H1 (cell line): ENCODE results near the gene NRXN3. TPM values are rescaled to one million over a fixed set of nuclear protein-coding genes. Genes with fewer than 3 reads are reported as not detected.

Experiments used
- CTCF ChIA-PET: fragments of 300-600 bp; sonication (Branson Sonifier 250); formaldehyde crosslinking; loops from one replicate; lab custom pipeline; 2021; ENCODE audit not compliant: partially characterized antibody; lab: Charles Lee
- POLR2A ChIA-PET: fragments of 300-600 bp; sonication (Branson Sonifier 250); formaldehyde crosslinking; loops from one replicate; lab custom pipeline; 2021; ENCODE audit warnings: inconsistent platforms; ENCODE audit not compliant: partially characterized antibody; lab: Charles Lee
- DNase-seq, 2 experiments: peaks; one replicate each; pipeline versions ENCODE4 v3.0.0 to v3.0.0-alpha.2; 2010 to 2022; ENCODE audit warnings: low spot score in 2 of 2, low read depth in 1 of 2, mixed read lengths in 1 of 2
- FAIRE-seq: peaks from 2 replicates; lab custom pipeline; 2011; peaks lifted over from hg19 to GRCh38; lab: Jason Lieb, UNC
- H2AFZ ChIP-seq: 2 replicates; pipeline ENCODE4 v1.8.1; 2012; ENCODE audit warnings: low read length, inconsistent platforms
- H2AK5ac ChIP-seq: 2 replicates; pipeline ENCODE4 v1.6.1; 2013; ENCODE audit warnings: low read depth, low read length
- H2BK120ac ChIP-seq: replicated peaks from 2 replicates; pipeline ENCODE3; 2013; ENCODE audit warnings: low read depth, low read length, inconsistent platforms
- H2BK12ac ChIP-seq: 2 replicates; pipeline ENCODE4 v1.6.1; 2013; ENCODE audit warnings: low read depth, low read length
- H2BK15ac ChIP-seq: 2 replicates; pipeline ENCODE4 v1.6.1; 2013; ENCODE audit warnings: low read length
- H2BK20ac ChIP-seq: 2 replicates; pipeline ENCODE4 v1.6.1; 2013; ENCODE audit warnings: low read length
- H2BK5ac ChIP-seq: 2 replicates; pipeline ENCODE4 v1.6.1; 2013; ENCODE audit warnings: low read depth, low read length
- H3K14ac ChIP-seq: 2 replicates; pipeline ENCODE4 v1.6.1; 2013; ENCODE audit warnings: inconsistent platforms; ENCODE audit not compliant: insufficient read length
- H3K18ac ChIP-seq: 2 replicates; pipeline ENCODE4 v1.6.1; 2013; ENCODE audit warnings: low read length; ENCODE audit errors: extremely low read depth
- H3K23ac ChIP-seq: 2 replicates; pipeline ENCODE4 v1.6.1; 2013; ENCODE audit warnings: inconsistent platforms; ENCODE audit not compliant: insufficient read length
- H3K23me2 ChIP-seq: 2 replicates; pipeline ENCODE4 v1.6.1; 2013; ENCODE audit warnings: low read depth, low read length
- H3K27ac ChIP-seq: 2 replicates; pipeline ENCODE4 v1.6.1; 2011; ENCODE audit warnings: low read depth, low read length, inconsistent platforms
- H3K27me3 ChIP-seq, 4 experiments: replicated peaks in 1 of 4; 1 replicate in 1 of 4; 2 replicates in 3 of 4; pipeline versions ENCODE4 v1.6.1 to v1.8.1; 2011 to 2013; ENCODE audit warnings: low read length in 3 of 4, mild to moderate bottlenecking in 3 of 4, inconsistent platforms in 2 of 4, mixed read lengths in 2 of 4, moderate library complexity in 1 of 4; ENCODE audit not compliant: control insufficient read depth in 3 of 4, insufficient read depth in 3 of 4; ENCODE audit errors: extremely low read depth in 1 of 4
- H3K36me3 ChIP-seq, 4 experiments: 2 replicates each; pipeline versions ENCODE4 v1.6.1 to v1.8.1; 2011 to 2013; ENCODE audit warnings: mild to moderate bottlenecking in 4 of 4, low read length in 3 of 4, moderate library complexity in 2 of 4, control low read depth in 1 of 4, inconsistent platforms in 1 of 4; ENCODE audit not compliant: insufficient read depth in 4 of 4, control insufficient read depth in 2 of 4
- H3K4ac ChIP-seq: replicated peaks from 2 replicates; pipeline ENCODE3; 2013; ENCODE audit warnings: low read length, low read depth, mixed read lengths, inconsistent platforms; ENCODE audit not compliant: insufficient read length
- H3K4me1 ChIP-seq, 4 experiments: replicated peaks in 1 of 4; 1 replicate in 1 of 4; 2 replicates in 3 of 4; pipeline versions ENCODE4 v1.6.1 to v1.8.1; 2011 to 2013; ENCODE audit warnings: low read length in 3 of 4, inconsistent platforms in 2 of 4, mixed read lengths in 1 of 4; ENCODE audit not compliant: insufficient read depth in 4 of 4, control insufficient read depth in 3 of 4
- H3K4me2 ChIP-seq, 2 experiments: 2 replicates each; pipeline versions ENCODE4 v1.6.1 to v1.8.1; 2011 to 2013; ENCODE audit warnings: low read depth in 2 of 2, low read length in 2 of 2, control low read depth in 1 of 2, inconsistent platforms in 1 of 2, mild to moderate bottlenecking in 1 of 2; ENCODE audit not compliant: insufficient read depth in 1 of 2
- H3K4me3 ChIP-seq, 4 experiments: fragments of 200-600, 300-600 bp in 1 of 4; sonication (generic), shearing (Covaris generic), sonication (Bioruptor Twin) in 1 of 4; 2 replicates each; pipeline versions ENCODE4 v1.5.1 to v1.8.1; 2011 to 2016; ENCODE audit warnings: low read length in 4 of 4, low read depth in 3 of 4, control low read depth in 2 of 4, inconsistent platforms in 2 of 4, mild to moderate bottlenecking in 2 of 4, mixed read lengths in 1 of 4, moderate library complexity in 1 of 4; ENCODE audit not compliant: insufficient read depth in 2 of 4; ENCODE audit errors: extremely low read depth in 1 of 4
- H3K56ac ChIP-seq: replicated peaks from 2 replicates; pipeline ENCODE3; 2013; ENCODE audit warnings: low read depth, mild to moderate bottlenecking, mixed read lengths, low read length, inconsistent platforms; ENCODE audit not compliant: insufficient read length
- H3K79me1 ChIP-seq: 2 replicates; pipeline ENCODE4 v1.6.1; 2013; ENCODE audit warnings: low read depth, low read length, control low read depth
- H3K79me2 ChIP-seq, 2 experiments: 2 replicates each; pipeline versions ENCODE4 v1.6.1 to v1.8.1; 2012 to 2013; ENCODE audit warnings: low read length in 2 of 2, mild to moderate bottlenecking in 2 of 2, inconsistent platforms in 1 of 2; ENCODE audit not compliant: insufficient read depth in 2 of 2, control insufficient read depth in 1 of 2
- H3K9ac ChIP-seq, 4 experiments: replicated peaks in 1 of 4; 1 replicate in 1 of 4; 2 replicates in 3 of 4; pipeline versions ENCODE4 v1.6.1 to v1.8.1; 2011 to 2013; ENCODE audit warnings: low read depth in 3 of 4, low read length in 3 of 4, control low read depth in 2 of 4, mild to moderate bottlenecking in 2 of 4, moderate library complexity in 2 of 4, inconsistent platforms in 1 of 4; ENCODE audit errors: extremely low read depth in 1 of 4
- H3K9me3 ChIP-seq, 2 experiments: 2 replicates each; pipeline versions ENCODE4 v1.6.1 to v1.8.1; 2012 to 2013; ENCODE audit warnings: mild to moderate bottlenecking in 2 of 2, moderate library complexity in 2 of 2, control low read depth in 1 of 2, inconsistent platforms in 1 of 2, low read depth in 1 of 2, low read length in 1 of 2, mixed read lengths in 1 of 2; ENCODE audit not compliant: insufficient read depth in 2 of 2
- H4K20me1 ChIP-seq, 2 experiments: replicated peaks in 1 of 2; 2 replicates each; pipeline versions ENCODE3 to v1.8.1; 2011 to 2013; ENCODE audit warnings: inconsistent platforms in 2 of 2, low read length in 2 of 2, mild to moderate bottlenecking in 1 of 2; ENCODE audit not compliant: insufficient read depth in 2 of 2, control insufficient read depth in 1 of 2
- H4K5ac ChIP-seq: 2 replicates; pipeline ENCODE4 v1.6.1; 2013; ENCODE audit warnings: low read length, low read depth, mixed read lengths, inconsistent platforms; ENCODE audit not compliant: insufficient read length
- H4K8ac ChIP-seq: 2 replicates; pipeline ENCODE4 v1.8.0; 2013; ENCODE audit warnings: mild to moderate bottlenecking, moderate library complexity, low read length, inconsistent platforms; ENCODE audit not compliant: insufficient read depth; ENCODE audit errors: extremely low read depth
- H4K91ac ChIP-seq: replicated peaks from 2 replicates; pipeline ENCODE3; 2013; ENCODE audit warnings: low read length, mixed read lengths, inconsistent platforms; ENCODE audit not compliant: insufficient read length
- BRCA1 ChIP-seq: IDR thresholded peaks from 2 replicates; pipeline ENCODE4 v1.6.1; 2012; ENCODE audit warnings: low read depth, low read length, improper control_type of control experiment
- CBX8 ChIP-seq: fragments of 300-800, 300-1000 bp; sonication (generic); IDR thresholded peaks from 2 replicates; pipeline ENCODE4 v1.7.1; 2016; ENCODE audit warnings: low read depth, low read length, borderline replicate concordance
- CEBPB ChIP-seq: IDR thresholded peaks from 2 replicates; pipeline ENCODE4 v1.6.1; 2012; ENCODE audit warnings: low read depth, low read length
- KDM5A ChIP-seq: fragments of 200-600 bp; IDR thresholded peaks from 2 replicates; pipeline ENCODE4 v1.7.1; 2012; ENCODE audit warnings: mild to moderate bottlenecking, low read length, inconsistent platforms, mixed read lengths
- MAFK ChIP-seq: IDR thresholded peaks from 2 replicates; pipeline ENCODE4 v1.6.1; 2012; ENCODE audit warnings: low read depth, mild to moderate bottlenecking, improper control_type of control experiment, low read length
- SRF ChIP-seq: IDR thresholded peaks from 2 replicates; pipeline ENCODE4 v1.6.1; 2011; ENCODE audit warnings: mild to moderate bottlenecking, low read depth, low read length, moderate library complexity
- TBP ChIP-seq: IDR thresholded peaks from 2 replicates; pipeline ENCODE4 v1.6.1; 2011; ENCODE audit warnings: low read depth, low read length, improper control_type of control experiment
- whole genome bisulfite sequencing, 2 experiments: shearing (Covaris generic) in 1 of 2; methylation state at CpG; one replicate each; pipeline versions ENCODE4 v1.1.6 to v1.1.7; 2013 to 2015; ENCODE audit warnings: low lambda C conversion rate in 2 of 2, mixed read lengths in 2 of 2, inconsistent platforms in 1 of 2, low coverage in 1 of 2, missing lambda C conversion rate in 1 of 2; ENCODE audit not compliant: insufficient replicate concordance in 2 of 2, insufficient coverage in 1 of 2, insufficient read length in 1 of 2; ENCODE audit errors: extremely low coverage in 1 of 2, missing lambda C conversion rate in 1 of 2; 5-methylcytosine and 5-hydroxymethylcytosine counted together
- polyA plus RNA-seq, 7 experiments: library from polyadenylated mRNA; depleted of rRNA in 3 of 7; stranded (reverse) in 5 of 7; unstranded in 2 of 7; fragments of >200 nt in 5 of 7; fragments of 200-250 nt in 2 of 7; gene quantifications; 1 replicate in 5 of 7; 2 replicates in 1 of 7; 4 replicates in 1 of 7; pipeline versions ENCODE4 v1.2.1 to v1.2.3, GENCODE V29; 2011 to 2013; ENCODE audit warnings: missing spikeins in 2 of 7, mixed read lengths in 2 of 7
- total RNA-seq: library from RNA; stranded (reverse); fragmentation: NEBNext Ultra II Directional; extraction: Animal tissue kit (Norgen Biotek cat#: 25700); gene quantifications from 2 replicates; pipeline ENCODE4 v1.2.1, GENCODE V29; 2021

NRXN3 gene
- total and polyA plus RNA-seq, 2 of the 8 experiments (the other 6 are each of a cell fraction or from before 2014, with no cell fraction given): 2.6 to 4.1 TPM

- Histone ChIP-seq H3K79me1 (no peaks in the 10 kb centered on the region), H3K4me1 (no peaks in the 10 kb centered on the region), H3K9me3 (no peaks in the 10 kb centered on the region), H3K79me2 (no peaks in the 10 kb centered on the region), H3K23me2 (no peaks in the 10 kb centered on the region), H4K20me1 (no peaks in the 10 kb centered on the region), H3K27me3 (peaks cover 0 to 1% (median 0%) of the 10 kb centered on the region in 4 experiments; a peak in 1 of 7 replicates), H3K23ac (no peak overlapping the region), H2AK5ac (no peak overlapping the region), H4K5ac (no peak overlapping the region), H3K9ac (no peak overlapping the region), H2BK12ac (no peak overlapping the region), H2AFZ (no peak overlapping the region), H4K8ac (no peak overlapping the region), H2BK20ac (no peak overlapping the region), H3K36me3 (no peaks in the 10 kb centered on the region), H3K18ac (no peak overlapping the region), H3K56ac (no peak overlapping the region), H3K27ac (no peak overlapping the region), H4K91ac (no peak overlapping the region), H2BK120ac (no peak overlapping the region), H3K14ac (no peak overlapping the region), H3K4me3 (no peak overlapping the region), H2BK15ac (no peak overlapping the region), H3K4ac (no peak overlapping the region), H2BK5ac (no peak overlapping the region), H3K4me2 (no peak overlapping the region)
- CTCF ChIA-PET: interaction anchor here (1.5 kb wide), 1 partner anchor 8 kb away, joined by 3 read pairs; no protein-coding TSS in a partner anchor
- TF ChIP-seq CBX8 (no peak), BRCA1 (no peak), CEBPB (no peak), SRF (no peak), TBP (peak; percentile 45; the same call in 1 of the 2 replicates), KDM5A (no peak), MAFK (no peak)
- POLR2A ChIA-PET: no interaction called here
- WGBS, 2 experiments: 64% methylated on average over 3 of the region's 3 CpGs; no CpG with 5 or more reads in 1 of the 2 experiments
- no peak for FAIRE-seq
- no peak for DNase-seq
These were observed 186.2 kb downstream of the NRXN3 start for GRCh38 chr14:78356391-78356790.
